Measurements from ENCODE around the gene CD300LG. TPM values are rescaled to one million over a fixed set of nuclear protein-coding genes. Genes with fewer than 3 reads are reported as not detected.

The CD300LG gene
- total RNA-seq, 1 donor from 2014 or later, result not detected

DNA sequence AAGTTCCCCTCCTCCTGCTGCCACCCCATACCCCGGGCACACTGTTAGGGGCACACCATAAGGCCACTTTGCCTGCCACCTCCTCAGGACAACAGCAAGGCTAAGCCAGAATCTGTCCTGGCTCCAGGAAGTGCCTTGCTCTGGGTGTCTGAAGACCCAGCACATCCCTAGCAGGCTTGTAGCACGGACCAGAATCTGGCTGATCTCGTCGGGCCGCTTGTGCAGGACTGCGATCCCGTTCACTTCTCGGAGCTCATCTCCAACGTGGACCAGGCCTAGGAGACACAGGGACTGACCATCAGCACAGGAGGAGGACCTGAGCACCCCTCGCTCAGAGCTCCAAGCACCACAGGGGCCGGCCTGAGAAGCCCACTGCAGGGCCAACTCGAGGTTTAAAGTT is 21.4 kb upstream of the CD300LG start:
- no peaks in the 10 kb centered on the region for H3K4me1 Mint-ChIP-seq (ENCODE audit: unreplicated experiment)
- DNase-seq (ENCODE audit: extremely low spot score, unreplicated experiment), result no peak
- H3K27me3 Mint-ChIP-seq, result no peaks in the 10 kb centered on the region
- TF ChIP-seq, protein P1, sequence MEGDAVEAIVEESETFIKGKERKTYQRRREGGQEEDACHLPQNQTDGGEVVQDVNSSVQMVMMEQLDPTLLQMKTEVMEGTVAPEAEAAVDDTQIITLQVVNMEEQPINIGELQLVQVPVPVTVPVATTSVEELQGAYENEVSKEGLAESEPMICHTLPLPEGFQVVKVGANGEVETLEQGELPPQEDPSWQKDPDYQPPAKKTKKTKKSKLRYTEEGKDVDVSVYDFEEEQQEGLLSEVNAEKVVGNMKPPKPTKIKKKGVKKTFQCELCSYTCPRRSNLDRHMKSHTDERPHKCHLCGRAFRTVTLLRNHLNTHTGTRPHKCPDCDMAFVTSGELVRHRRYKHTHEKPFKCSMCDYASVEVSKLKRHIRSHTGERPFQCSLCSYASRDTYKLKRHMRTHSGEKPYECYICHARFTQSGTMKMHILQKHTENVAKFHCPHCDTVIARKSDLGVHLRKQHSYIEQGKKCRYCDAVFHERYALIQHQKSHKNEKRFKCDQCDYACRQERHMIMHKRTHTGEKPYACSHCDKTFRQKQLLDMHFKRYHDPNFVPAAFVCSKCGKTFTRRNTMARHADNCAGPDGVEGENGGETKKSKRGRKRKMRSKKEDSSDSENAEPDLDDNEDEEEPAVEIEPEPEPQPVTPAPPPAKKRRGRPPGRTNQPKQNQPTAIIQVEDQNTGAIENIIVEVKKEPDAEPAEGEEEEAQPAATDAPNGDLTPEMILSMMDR (conservative IDR thresholded peaks at IDR 0.05), result no peak
- H3K9me3 Mint-ChIP-seq, result no peaks in the 10 kb centered on the region
- H3K36me3 Mint-ChIP-seq, result peaks cover 5% of the 10 kb centered on the region
- H3K27ac Mint-ChIP-seq, result no peak overlapping the region
- no peak overlapping the region for H3K4me3 Mint-ChIP-seq

DNA sequence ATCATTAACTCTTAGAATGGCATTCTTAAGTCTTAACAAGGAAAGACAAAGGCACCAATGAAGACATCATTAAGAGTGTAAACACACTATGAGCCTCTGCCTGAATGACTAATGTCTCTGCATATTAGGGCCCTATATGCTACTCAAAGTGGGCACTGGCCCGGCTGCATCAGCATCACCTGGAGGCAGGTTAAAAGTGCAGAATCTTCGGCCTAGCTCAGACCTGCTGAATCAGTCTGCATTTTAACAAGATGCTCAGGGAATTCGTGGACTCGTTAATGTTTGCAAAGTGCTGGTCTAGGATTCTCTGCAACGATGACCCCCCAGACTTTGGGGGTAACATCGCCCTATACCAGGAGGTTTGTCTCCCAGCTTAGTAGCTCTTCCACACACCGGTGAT is 20.8 kb upstream of the CD300LG start:
- no peak overlapping the region for H3K4me3 Mint-ChIP-seq

DNA sequence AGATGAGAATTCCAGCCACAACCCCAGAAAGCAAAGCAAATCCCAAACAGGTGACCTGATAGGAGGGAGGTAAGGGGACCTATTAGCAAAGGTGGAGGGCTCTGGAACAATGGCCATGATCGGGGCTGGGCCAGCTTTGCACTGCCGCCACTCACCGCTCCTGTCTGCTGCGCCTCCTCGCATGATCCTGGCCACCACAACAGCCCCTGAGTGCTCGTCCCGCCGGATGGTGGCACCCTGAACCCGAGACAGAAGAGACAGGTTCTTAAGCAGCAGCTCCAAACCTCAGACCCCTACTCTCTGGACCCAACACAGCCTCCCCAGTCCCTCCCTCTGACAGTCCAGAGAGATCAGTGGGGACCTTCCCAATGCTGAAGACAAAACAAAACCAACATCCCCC is 19.4 kb upstream of the CD300LG start:
- peaks cover 8% of the 10 kb centered on the region for H3K27me3 Mint-ChIP-seq
- H3K4me1 Mint-ChIP-seq (ENCODE audit: unreplicated experiment), result no peaks in the 10 kb centered on the region
- no peak for DNase-seq (ENCODE audit: extremely low spot score, unreplicated experiment)
- TF ChIP-seq, protein P1 (conservative IDR thresholded peaks at IDR 0.05), result no peak
- peaks cover 5% of the 10 kb centered on the region for H3K36me3 Mint-ChIP-seq
- H3K27ac Mint-ChIP-seq, result no peak overlapping the region
- no peak overlapping the region for H3K4me3 Mint-ChIP-seq
- no peaks in the 10 kb centered on the region for H3K9me3 Mint-ChIP-seq

More for the DNA sequence above, 20.8 kb upstream of the CD300LG start:
- TF ChIP-seq, protein P1 (conservative IDR thresholded peaks at IDR 0.05), result no peak
- Mint-ChIP-seq H3K27ac (no peak overlapping the region), H3K4me1 (ENCODE audit: unreplicated experiment) (no peaks in the 10 kb centered on the region), H3K36me3 (peaks cover 5% of the 10 kb centered on the region), H3K27me3 (peaks cover 5% of the 10 kb centered on the region), H3K9me3 (no peaks in the 10 kb centered on the region)
- no peak for DNase-seq (ENCODE audit: extremely low spot score, unreplicated experiment)

DNA sequence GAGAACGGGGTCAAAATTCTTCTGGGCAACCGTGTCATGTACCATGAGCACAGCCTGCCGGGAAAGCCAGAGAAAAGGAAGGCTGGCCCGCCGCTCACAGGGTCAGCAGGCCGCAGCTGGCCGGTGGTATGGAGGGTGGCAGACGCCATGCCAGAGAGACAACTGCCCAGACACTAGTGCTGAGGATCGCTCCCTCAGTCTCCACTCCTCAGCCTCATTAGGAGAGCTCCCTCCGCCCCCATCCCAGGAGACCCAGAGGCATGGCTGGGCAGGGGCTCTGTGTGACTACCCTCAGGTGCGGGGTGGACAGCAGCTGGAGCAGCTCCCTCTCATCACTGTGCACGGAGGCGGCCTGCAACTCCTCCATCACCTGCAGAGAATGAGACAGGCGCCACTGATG is 17.2 kb upstream of the CD300LG start:
- DNase-seq (ENCODE audit: extremely low spot score, unreplicated experiment), result no peak
- H3K4me3 Mint-ChIP-seq, result no peak overlapping the region
- H3K27ac Mint-ChIP-seq, result no peak overlapping the region
- H3K36me3 Mint-ChIP-seq, result no peaks in the 10 kb centered on the region
- TF ChIP-seq, protein P1 (conservative IDR thresholded peaks at IDR 0.05), result no peak
- H3K4me1 Mint-ChIP-seq (ENCODE audit: unreplicated experiment), result peaks cover 7% of the 10 kb centered on the region
- H3K27me3 Mint-ChIP-seq, result peaks cover 20% of the 10 kb centered on the region
- peaks cover 5% of the 10 kb centered on the region for H3K9me3 Mint-ChIP-seq

DNA sequence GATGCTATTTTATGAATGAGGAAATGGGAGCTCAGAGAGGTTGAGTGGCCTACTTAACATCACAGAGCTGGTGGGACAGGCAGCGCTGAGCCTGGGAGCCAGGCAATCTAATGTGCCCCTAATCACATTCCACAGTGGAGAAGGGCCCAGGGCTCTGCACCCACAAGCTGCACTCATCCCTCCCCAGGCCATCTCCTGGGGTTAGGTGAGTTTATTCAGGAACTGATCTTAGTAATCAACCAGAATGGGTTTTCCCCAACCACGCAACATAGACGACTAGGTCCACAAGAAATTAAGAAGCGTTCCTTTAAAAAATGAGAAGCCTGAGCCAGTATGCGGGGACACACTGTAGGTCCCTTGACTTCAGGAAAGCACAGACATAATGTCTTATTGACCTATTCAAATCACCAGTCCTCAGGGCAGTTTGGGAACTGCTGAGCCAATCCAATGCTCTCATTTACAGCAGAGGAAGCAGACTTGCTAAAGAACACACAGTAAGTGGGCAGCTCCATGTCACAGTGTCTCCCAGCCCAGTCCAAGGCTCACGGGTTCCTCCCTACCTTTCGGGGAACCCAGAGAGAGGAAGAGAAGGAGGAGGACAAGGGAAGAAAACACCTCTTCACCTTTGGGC is 16.4 kb upstream of the CD300LG start:
- peaks cover 7% of the 10 kb centered on the region for H3K4me1 Mint-ChIP-seq (ENCODE audit: unreplicated experiment)
- H3K27ac Mint-ChIP-seq, result no peak overlapping the region
- H3K27me3 Mint-ChIP-seq, result peaks cover 21% of the 10 kb centered on the region
- H3K9me3 Mint-ChIP-seq, result peaks cover 5% of the 10 kb centered on the region
- no peaks in the 10 kb centered on the region for H3K36me3 Mint-ChIP-seq
- no peak for DNase-seq (ENCODE audit: extremely low spot score, unreplicated experiment)
- TF ChIP-seq, protein P1 (conservative IDR thresholded peaks at IDR 0.05), result no peak
- peak overlapping the region; percentile 71 for H3K4me3 Mint-ChIP-seq
